H1 (cell line): ENCODE measurements around the gene DCDC1. TPM values are rescaled to one million over a fixed set of nuclear protein-coding genes. Genes with fewer than 3 reads are reported as not detected.

ENCODE experiments used
- CTCF ChIA-PET: fragments of 300-600 bp; sonication (Branson Sonifier 250); formaldehyde crosslinking; loops from one replicate; lab custom pipeline; 2021; ENCODE audit not compliant: partially characterized antibody; lab: Charles Lee
- POLR2A ChIA-PET: fragments of 300-600 bp; sonication (Branson Sonifier 250); formaldehyde crosslinking; loops from one replicate; lab custom pipeline; 2021; ENCODE audit warnings: inconsistent platforms; ENCODE audit not compliant: partially characterized antibody; lab: Charles Lee
- DNase-seq, 2 experiments: peaks; one replicate each; pipeline versions ENCODE4 v3.0.0 to v3.0.0-alpha.2; 2010 to 2022; ENCODE audit warnings: low spot score in 2 of 2, low read depth in 1 of 2, mixed read lengths in 1 of 2
- FAIRE-seq: peaks from 2 replicates; lab custom pipeline; 2011; peaks lifted over from hg19 to GRCh38; lab: Jason Lieb, UNC
- H2AFZ ChIP-seq: 2 replicates; pipeline ENCODE4 v1.8.1; 2012; ENCODE audit warnings: low read length, inconsistent platforms
- H2AK5ac ChIP-seq: 2 replicates; pipeline ENCODE4 v1.6.1; 2013; ENCODE audit warnings: low read depth, low read length
- H2BK120ac ChIP-seq: replicated peaks from 2 replicates; pipeline ENCODE3; 2013; ENCODE audit warnings: low read depth, low read length, inconsistent platforms
- H2BK12ac ChIP-seq: 2 replicates; pipeline ENCODE4 v1.6.1; 2013; ENCODE audit warnings: low read depth, low read length
- H2BK15ac ChIP-seq: 2 replicates; pipeline ENCODE4 v1.6.1; 2013; ENCODE audit warnings: low read length
- H2BK20ac ChIP-seq: 2 replicates; pipeline ENCODE4 v1.6.1; 2013; ENCODE audit warnings: low read length
- H2BK5ac ChIP-seq: 2 replicates; pipeline ENCODE4 v1.6.1; 2013; ENCODE audit warnings: low read depth, low read length
- H3K14ac ChIP-seq: 2 replicates; pipeline ENCODE4 v1.6.1; 2013; ENCODE audit warnings: inconsistent platforms; ENCODE audit not compliant: insufficient read length
- H3K18ac ChIP-seq: 2 replicates; pipeline ENCODE4 v1.6.1; 2013; ENCODE audit warnings: low read length; ENCODE audit errors: extremely low read depth
- H3K23ac ChIP-seq: 2 replicates; pipeline ENCODE4 v1.6.1; 2013; ENCODE audit warnings: inconsistent platforms; ENCODE audit not compliant: insufficient read length
- H3K23me2 ChIP-seq: 2 replicates; pipeline ENCODE4 v1.6.1; 2013; ENCODE audit warnings: low read depth, low read length
- H3K27ac ChIP-seq: 2 replicates; pipeline ENCODE4 v1.6.1; 2011; ENCODE audit warnings: low read depth, low read length, inconsistent platforms
- H3K27me3 ChIP-seq, 4 experiments: replicated peaks in 1 of 4; 1 replicate in 1 of 4; 2 replicates in 3 of 4; pipeline versions ENCODE4 v1.6.1 to v1.8.1; 2011 to 2013; ENCODE audit warnings: low read length in 3 of 4, mild to moderate bottlenecking in 3 of 4, inconsistent platforms in 2 of 4, mixed read lengths in 2 of 4, moderate library complexity in 1 of 4; ENCODE audit not compliant: control insufficient read depth in 3 of 4, insufficient read depth in 3 of 4; ENCODE audit errors: extremely low read depth in 1 of 4
- H3K36me3 ChIP-seq, 4 experiments: 2 replicates each; pipeline versions ENCODE4 v1.6.1 to v1.8.1; 2011 to 2013; ENCODE audit warnings: mild to moderate bottlenecking in 4 of 4, low read length in 3 of 4, moderate library complexity in 2 of 4, control low read depth in 1 of 4, inconsistent platforms in 1 of 4; ENCODE audit not compliant: insufficient read depth in 4 of 4, control insufficient read depth in 2 of 4
- H3K4ac ChIP-seq: replicated peaks from 2 replicates; pipeline ENCODE3; 2013; ENCODE audit warnings: low read length, low read depth, mixed read lengths, inconsistent platforms; ENCODE audit not compliant: insufficient read length
- H3K4me1 ChIP-seq, 4 experiments: replicated peaks in 1 of 4; 1 replicate in 1 of 4; 2 replicates in 3 of 4; pipeline versions ENCODE4 v1.6.1 to v1.8.1; 2011 to 2013; ENCODE audit warnings: low read length in 3 of 4, inconsistent platforms in 2 of 4, mixed read lengths in 1 of 4; ENCODE audit not compliant: insufficient read depth in 4 of 4, control insufficient read depth in 3 of 4
- H3K4me2 ChIP-seq, 2 experiments: 2 replicates each; pipeline versions ENCODE4 v1.6.1 to v1.8.1; 2011 to 2013; ENCODE audit warnings: low read depth in 2 of 2, low read length in 2 of 2, control low read depth in 1 of 2, inconsistent platforms in 1 of 2, mild to moderate bottlenecking in 1 of 2; ENCODE audit not compliant: insufficient read depth in 1 of 2
- H3K4me3 ChIP-seq, 4 experiments: fragments of 200-600, 300-600 bp in 1 of 4; sonication (generic), shearing (Covaris generic), sonication (Bioruptor Twin) in 1 of 4; 2 replicates each; pipeline versions ENCODE4 v1.5.1 to v1.8.1; 2011 to 2016; ENCODE audit warnings: low read length in 4 of 4, low read depth in 3 of 4, control low read depth in 2 of 4, inconsistent platforms in 2 of 4, mild to moderate bottlenecking in 2 of 4, mixed read lengths in 1 of 4, moderate library complexity in 1 of 4; ENCODE audit not compliant: insufficient read depth in 2 of 4; ENCODE audit errors: extremely low read depth in 1 of 4
- H3K56ac ChIP-seq: replicated peaks from 2 replicates; pipeline ENCODE3; 2013; ENCODE audit warnings: low read depth, mild to moderate bottlenecking, mixed read lengths, low read length, inconsistent platforms; ENCODE audit not compliant: insufficient read length
- H3K79me1 ChIP-seq: 2 replicates; pipeline ENCODE4 v1.6.1; 2013; ENCODE audit warnings: low read depth, low read length, control low read depth
- H3K79me2 ChIP-seq, 2 experiments: 2 replicates each; pipeline versions ENCODE4 v1.6.1 to v1.8.1; 2012 to 2013; ENCODE audit warnings: low read length in 2 of 2, mild to moderate bottlenecking in 2 of 2, inconsistent platforms in 1 of 2; ENCODE audit not compliant: insufficient read depth in 2 of 2, control insufficient read depth in 1 of 2
- H3K9ac ChIP-seq, 4 experiments: replicated peaks in 1 of 4; 1 replicate in 1 of 4; 2 replicates in 3 of 4; pipeline versions ENCODE4 v1.6.1 to v1.8.1; 2011 to 2013; ENCODE audit warnings: low read depth in 3 of 4, low read length in 3 of 4, control low read depth in 2 of 4, mild to moderate bottlenecking in 2 of 4, moderate library complexity in 2 of 4, inconsistent platforms in 1 of 4; ENCODE audit errors: extremely low read depth in 1 of 4
- H3K9me3 ChIP-seq, 2 experiments: 2 replicates each; pipeline versions ENCODE4 v1.6.1 to v1.8.1; 2012 to 2013; ENCODE audit warnings: mild to moderate bottlenecking in 2 of 2, moderate library complexity in 2 of 2, control low read depth in 1 of 2, inconsistent platforms in 1 of 2, low read depth in 1 of 2, low read length in 1 of 2, mixed read lengths in 1 of 2; ENCODE audit not compliant: insufficient read depth in 2 of 2
- H4K20me1 ChIP-seq, 2 experiments: replicated peaks in 1 of 2; 2 replicates each; pipeline versions ENCODE3 to v1.8.1; 2011 to 2013; ENCODE audit warnings: inconsistent platforms in 2 of 2, low read length in 2 of 2, mild to moderate bottlenecking in 1 of 2; ENCODE audit not compliant: insufficient read depth in 2 of 2, control insufficient read depth in 1 of 2
- H4K5ac ChIP-seq: 2 replicates; pipeline ENCODE4 v1.6.1; 2013; ENCODE audit warnings: low read length, low read depth, mixed read lengths, inconsistent platforms; ENCODE audit not compliant: insufficient read length
- H4K8ac ChIP-seq: 2 replicates; pipeline ENCODE4 v1.8.0; 2013; ENCODE audit warnings: mild to moderate bottlenecking, moderate library complexity, low read length, inconsistent platforms; ENCODE audit not compliant: insufficient read depth; ENCODE audit errors: extremely low read depth
- H4K91ac ChIP-seq: replicated peaks from 2 replicates; pipeline ENCODE3; 2013; ENCODE audit warnings: low read length, mixed read lengths, inconsistent platforms; ENCODE audit not compliant: insufficient read length
- CBX8 ChIP-seq: fragments of 300-800, 300-1000 bp; sonication (generic); IDR thresholded peaks from 2 replicates; pipeline ENCODE4 v1.7.1; 2016; ENCODE audit warnings: low read depth, low read length, borderline replicate concordance
- FOSL1 ChIP-seq: IDR thresholded peaks from 2 replicates; pipeline ENCODE4 v1.6.1; 2011; ENCODE audit warnings: mild to moderate bottlenecking, low read depth, low read length, moderate library complexity; ENCODE audit not compliant: insufficient read depth
- POLR2A ChIP-seq, 2 experiments: IDR thresholded peaks; 1 replicate in 1 of 2; 2 replicates in 1 of 2; pipeline ENCODE4 v1.6.1; 2011; ENCODE audit warnings: low read depth in 2 of 2, low read length in 2 of 2, mild to moderate bottlenecking in 2 of 2; ENCODE audit errors: control extremely low read depth in 1 of 2
- POU5F1 ChIP-seq: IDR thresholded peaks from 2 replicates; pipeline ENCODE4 v1.6.1; 2011; ENCODE audit warnings: low read depth, mild to moderate bottlenecking, low read length, moderate library complexity
- RNF2 ChIP-seq: fragments of 200-900, 300-1000 bp; sonication (generic); IDR thresholded peaks from 2 replicates; pipeline ENCODE4 v1.7.1; 2016; ENCODE audit warnings: borderline replicate concordance, low read depth, mild to moderate bottlenecking, antibody characterized with exemption, low read length; ENCODE audit not compliant: poor library complexity, severe bottlenecking; ENCODE audit errors: missing control alignments
- SIRT6 ChIP-seq: IDR thresholded peaks from one replicate; pipeline ENCODE4 v1.7.1; 2012; ENCODE audit warnings: low read length, inconsistent platforms
- SP1 ChIP-seq: IDR thresholded peaks from 2 replicates; pipeline ENCODE4 v1.6.1; 2011; ENCODE audit warnings: low read depth, low read length
- TEAD4 ChIP-seq: IDR thresholded peaks from 2 replicates; pipeline ENCODE4 v1.6.1; 2012; ENCODE audit warnings: low read depth, low read length, inconsistent platforms, mixed read lengths
- WGBS, 2 experiments: shearing (Covaris generic) in 1 of 2; methylation state at CpG; one replicate each; pipeline versions ENCODE4 v1.1.6 to v1.1.7; 2013 to 2015; ENCODE audit warnings: low lambda C conversion rate in 2 of 2, mixed read lengths in 2 of 2, inconsistent platforms in 1 of 2, low coverage in 1 of 2, missing lambda C conversion rate in 1 of 2; ENCODE audit not compliant: insufficient replicate concordance in 2 of 2, insufficient coverage in 1 of 2, insufficient read length in 1 of 2; ENCODE audit errors: extremely low coverage in 1 of 2, missing lambda C conversion rate in 1 of 2; 5-methylcytosine and 5-hydroxymethylcytosine counted together
- polyA plus RNA-seq, 7 experiments: library from polyadenylated mRNA; depleted of rRNA in 3 of 7; stranded (reverse) in 5 of 7; unstranded in 2 of 7; fragments of >200 nt in 5 of 7; fragments of 200-250 nt in 2 of 7; gene quantifications; 1 replicate in 5 of 7; 2 replicates in 1 of 7; 4 replicates in 1 of 7; pipeline versions ENCODE4 v1.2.1 to v1.2.3, GENCODE V29; 2011 to 2013; ENCODE audit warnings: missing spikeins in 2 of 7, mixed read lengths in 2 of 7
- total RNA-seq: library from RNA; stranded (reverse); fragmentation: NEBNext Ultra II Directional; extraction: Animal tissue kit (Norgen Biotek cat#: 25700); gene quantifications from 2 replicates; pipeline ENCODE4 v1.2.1, GENCODE V29; 2021
- TF ChIP-seq, protein P1 (sequence below): IDR thresholded peaks from 2 replicates; pipeline ENCODE4 v1.6.1; 2012; ENCODE audit warnings: low read length, inconsistent platforms
- TF ChIP-seq, protein P2 (sequence below), 3 experiments: IDR thresholded peaks; 1 replicate in 2 of 3; 2 replicates in 1 of 3; pipeline versions ENCODE4 v1.5.1 to v1.6.1; 2011; ENCODE audit warnings: low read length in 3 of 3, mild to moderate bottlenecking in 3 of 3, inconsistent platforms in 2 of 3, low read depth in 1 of 3, moderate library complexity in 1 of 3; ENCODE audit not compliant: insufficient read depth in 1 of 3; ENCODE audit errors: control extremely low read depth in 1 of 3

The DCDC1 gene
- total and polyA plus RNA-seq, 2 of the 8 experiments (the other 6 are each of a cell fraction or from before 2014, with no cell fraction given) = 0.15 to 0.56 TPM

DNA sequence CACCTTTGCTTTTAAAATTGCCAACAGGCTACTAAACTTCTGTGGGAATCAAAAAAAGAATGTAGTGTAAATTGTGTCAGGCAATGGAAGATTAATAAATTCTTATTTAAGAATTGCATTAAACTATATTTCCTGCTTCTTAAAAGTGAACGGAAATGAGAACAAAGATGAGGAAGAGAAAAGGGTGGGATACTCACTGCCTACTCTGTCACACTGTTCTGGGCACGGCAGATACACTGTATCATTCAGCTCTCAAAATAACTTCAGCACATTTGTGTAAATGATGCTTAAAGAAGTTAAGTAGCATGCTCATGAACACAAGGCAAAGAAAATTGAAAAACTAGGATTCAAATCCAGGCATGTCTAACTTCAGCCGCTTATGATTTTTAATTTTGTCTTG is 218.7 kb downstream of the DCDC1 start:
- H4K20me1 ChIP-seq = no peaks in the 10 kb centered on the region
- no peak for FAIRE-seq
- no peak overlapping the region for H3K14ac ChIP-seq
- no peaks in the 10 kb centered on the region; the same call in 1 of the 2 replicates for H3K23me2 ChIP-seq
- 89% methylated on average over 3 of the region's 3 CpGs; no CpG with 5 or more reads in 1 of the 2 experiments for WGBS, 2 experiments
- H3K27ac ChIP-seq = no peak overlapping the region
- H4K91ac ChIP-seq = no peak overlapping the region
- H3K4me1 ChIP-seq = no peaks in the 10 kb centered on the region
- CTCF ChIA-PET = interaction anchor here (3.3 kb wide), 1 partner anchor 10 kb away, joined by 9 read pairs; no protein-coding TSS in a partner anchor
- no peak overlapping the region for H2AFZ ChIP-seq
- H2BK15ac ChIP-seq = no peak overlapping the region
- no peak overlapping the region for H3K4me2 ChIP-seq
- H3K27me3 ChIP-seq = no peaks in the 10 kb centered on the region
- no peak overlapping the region for H3K4ac ChIP-seq
- POLR2A ChIA-PET = no interaction called here
- no peak for DNase-seq
- H3K56ac ChIP-seq = no peak overlapping the region
- H2BK20ac ChIP-seq = no peak overlapping the region
- H4K8ac ChIP-seq = no peak overlapping the region
- H3K4me3 ChIP-seq = no peak overlapping the region
- no peak overlapping the region for H3K23ac ChIP-seq
- H3K79me1 ChIP-seq = no peaks in the 10 kb centered on the region
- no peak overlapping the region for H3K9ac ChIP-seq
- H3K36me3 ChIP-seq = no peaks in the 10 kb centered on the region
- H2BK120ac ChIP-seq = no peak overlapping the region
- no peak overlapping the region for H2BK5ac ChIP-seq
- H2BK12ac ChIP-seq = no peak overlapping the region
- H3K79me2 ChIP-seq = no peaks in the 10 kb centered on the region
- no peaks in the 10 kb centered on the region; a peak in 1 of 4 replicates for H3K9me3 ChIP-seq
- H4K5ac ChIP-seq = no peak overlapping the region
- no peak overlapping the region for H2AK5ac ChIP-seq
- no peak overlapping the region for H3K18ac ChIP-seq
- TF ChIP-seq, protein P1, sequence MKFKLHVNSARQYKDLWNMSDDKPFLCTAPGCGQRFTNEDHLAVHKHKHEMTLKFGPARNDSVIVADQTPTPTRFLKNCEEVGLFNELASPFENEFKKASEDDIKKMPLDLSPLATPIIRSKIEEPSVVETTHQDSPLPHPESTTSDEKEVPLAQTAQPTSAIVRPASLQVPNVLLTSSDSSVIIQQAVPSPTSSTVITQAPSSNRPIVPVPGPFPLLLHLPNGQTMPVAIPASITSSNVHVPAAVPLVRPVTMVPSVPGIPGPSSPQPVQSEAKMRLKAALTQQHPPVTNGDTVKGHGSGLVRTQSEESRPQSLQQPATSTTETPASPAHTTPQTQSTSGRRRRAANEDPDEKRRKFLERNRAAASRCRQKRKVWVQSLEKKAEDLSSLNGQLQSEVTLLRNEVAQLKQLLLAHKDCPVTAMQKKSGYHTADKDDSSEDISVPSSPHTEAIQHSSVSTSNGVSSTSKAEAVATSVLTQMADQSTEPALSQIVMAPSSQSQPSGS = no peak
- TF ChIP-seq SIRT6 = no peak
- no peak for TF ChIP-seq CBX8
- no peak for TF ChIP-seq SP1
- no peak for TF ChIP-seq POLR2A (IDR thresholded peaks at IDR 0.05; ENCODE audit: control extremely low read depth in 1 of 2, low read depth in 2 of 2, low read length in 2 of 2)
- TF ChIP-seq POU5F1 = no peak
- no peak for TF ChIP-seq RNF2
- TF ChIP-seq TEAD4 = no peak
- TF ChIP-seq FOSL1 = no peak
- TF ChIP-seq, protein P2, sequence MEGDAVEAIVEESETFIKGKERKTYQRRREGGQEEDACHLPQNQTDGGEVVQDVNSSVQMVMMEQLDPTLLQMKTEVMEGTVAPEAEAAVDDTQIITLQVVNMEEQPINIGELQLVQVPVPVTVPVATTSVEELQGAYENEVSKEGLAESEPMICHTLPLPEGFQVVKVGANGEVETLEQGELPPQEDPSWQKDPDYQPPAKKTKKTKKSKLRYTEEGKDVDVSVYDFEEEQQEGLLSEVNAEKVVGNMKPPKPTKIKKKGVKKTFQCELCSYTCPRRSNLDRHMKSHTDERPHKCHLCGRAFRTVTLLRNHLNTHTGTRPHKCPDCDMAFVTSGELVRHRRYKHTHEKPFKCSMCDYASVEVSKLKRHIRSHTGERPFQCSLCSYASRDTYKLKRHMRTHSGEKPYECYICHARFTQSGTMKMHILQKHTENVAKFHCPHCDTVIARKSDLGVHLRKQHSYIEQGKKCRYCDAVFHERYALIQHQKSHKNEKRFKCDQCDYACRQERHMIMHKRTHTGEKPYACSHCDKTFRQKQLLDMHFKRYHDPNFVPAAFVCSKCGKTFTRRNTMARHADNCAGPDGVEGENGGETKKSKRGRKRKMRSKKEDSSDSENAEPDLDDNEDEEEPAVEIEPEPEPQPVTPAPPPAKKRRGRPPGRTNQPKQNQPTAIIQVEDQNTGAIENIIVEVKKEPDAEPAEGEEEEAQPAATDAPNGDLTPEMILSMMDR (IDR thresholded peaks at IDR 0.05; ENCODE audit: control extremely low read depth in 1 of 3, insufficient read depth in 1 of 3, low read depth in 1 of 3, low read length in 3 of 3) = no peak
